ENCODE data around the gene PBX3. TPM values are rescaled to one million over a fixed set of nuclear protein-coding genes. Genes with fewer than 3 reads are reported as not detected.

Gene PBX3
- total RNA-seq, 1 experiment from 2014 or later, result 46.0 TPM

- Histone ChIP-seq H2BK120ac (ENCODE audit: low read depth, low read length, poor library complexity, severe bottlenecking) (no peak overlapping the region), H3K9ac (ENCODE audit: extremely low read depth, insufficient read length, low read length) (no peak overlapping the region), H3K18ac (ENCODE audit: insufficient read length, low read depth, low read length) (no peak overlapping the region), H3K27ac (ENCODE audit: insufficient read length, low read depth, low read length) (no peak overlapping the region), H3K27me3 (ENCODE audit: insufficient read depth, low read length) (no peaks in the 10 kb centered on the region), H3K23ac (ENCODE audit: insufficient read length, low read depth, low read length) (no peak overlapping the region), H4K20me1 (ENCODE audit: control insufficient read depth, insufficient read depth, insufficient read length) (no peaks in the 10 kb centered on the region), H3K9me3 (ENCODE audit: control insufficient read depth, low read depth, low read length) (no peaks in the 10 kb centered on the region), H3K56ac (ENCODE audit: insufficient read length, low read depth, low read length) (no peak overlapping the region), H2BK20ac (ENCODE audit: low read depth, low read length, poor library complexity, severe bottlenecking) (no peak overlapping the region), H3K4ac (ENCODE audit: low read depth, low read length) (no peak overlapping the region), H3K14ac (ENCODE audit: insufficient read depth, low read length) (no peak overlapping the region), H2BK12ac (ENCODE audit: insufficient read length, low read depth, low read length) (no peak overlapping the region), H4K8ac (replicated peaks; ENCODE audit: insufficient read length, low read depth, low read length) (no peak overlapping the region), H3K4me2 (ENCODE audit: insufficient read depth, insufficient read length, low read length) (no peak overlapping the region), H3T11ph (ENCODE audit: low read length) (no peak overlapping the region), H3K79me2 (ENCODE audit: insufficient read depth, low read length) (peaks cover 3% of the 10 kb centered on the region; the same call in 1 of the 2 replicates), H3K23me2 (ENCODE audit: insufficient read length, low read depth, low read length, poor library complexity, severe bottlenecking) (no peaks in the 10 kb centered on the region), H2BK5ac (ENCODE audit: insufficient read length, low read length) (no peak overlapping the region), H2AFZ (ENCODE audit: low read length) (no peak overlapping the region), H3K4me1 (ENCODE audit: insufficient read depth, low read length) (no peaks in the 10 kb centered on the region; the same call in 1 of the 2 replicates), H4K5ac (ENCODE audit: insufficient read length, low read depth, low read length) (no peak overlapping the region), H2BK15ac (ENCODE audit: low read depth, low read length) (no peak overlapping the region), H4K91ac (ENCODE audit: insufficient read length, low read depth, low read length) (no peak overlapping the region), H2AK5ac (ENCODE audit: insufficient read length, low read length) (no peak overlapping the region), H3K79me1 (ENCODE audit: insufficient read depth, low read depth, low read length, poor library complexity, severe bottlenecking) (no peaks in the 10 kb centered on the region)
- no CpG with 5 or more reads among the region's 2 CpGs for WGBS (ENCODE audit: extremely low coverage, insufficient read length, low lambda C conversion rate)
- Mint-ChIP-seq H3K36me3 (ENCODE audit: insufficient read depth in 1 of 3, low read depth in 3 of 3) (peaks cover 3 to 10% (median 6%) of the 10 kb centered on the region in 3 experiments; a peak in 5 of 7 replicates), H3K27me3 (ENCODE audit: low read depth) (no peaks in the 10 kb centered on the region), H3K4me3 (no peak overlapping the region), H3K27ac (no peak overlapping the region), H3K9me3 (no peaks in the 10 kb centered on the region), H3K4me1 (peaks cover 26 to 35% of the 10 kb centered on the region in 2 experiments)
- TF ChIP-seq, protein P1, sequence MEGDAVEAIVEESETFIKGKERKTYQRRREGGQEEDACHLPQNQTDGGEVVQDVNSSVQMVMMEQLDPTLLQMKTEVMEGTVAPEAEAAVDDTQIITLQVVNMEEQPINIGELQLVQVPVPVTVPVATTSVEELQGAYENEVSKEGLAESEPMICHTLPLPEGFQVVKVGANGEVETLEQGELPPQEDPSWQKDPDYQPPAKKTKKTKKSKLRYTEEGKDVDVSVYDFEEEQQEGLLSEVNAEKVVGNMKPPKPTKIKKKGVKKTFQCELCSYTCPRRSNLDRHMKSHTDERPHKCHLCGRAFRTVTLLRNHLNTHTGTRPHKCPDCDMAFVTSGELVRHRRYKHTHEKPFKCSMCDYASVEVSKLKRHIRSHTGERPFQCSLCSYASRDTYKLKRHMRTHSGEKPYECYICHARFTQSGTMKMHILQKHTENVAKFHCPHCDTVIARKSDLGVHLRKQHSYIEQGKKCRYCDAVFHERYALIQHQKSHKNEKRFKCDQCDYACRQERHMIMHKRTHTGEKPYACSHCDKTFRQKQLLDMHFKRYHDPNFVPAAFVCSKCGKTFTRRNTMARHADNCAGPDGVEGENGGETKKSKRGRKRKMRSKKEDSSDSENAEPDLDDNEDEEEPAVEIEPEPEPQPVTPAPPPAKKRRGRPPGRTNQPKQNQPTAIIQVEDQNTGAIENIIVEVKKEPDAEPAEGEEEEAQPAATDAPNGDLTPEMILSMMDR (conservative IDR thresholded peaks at IDR 0.05), result no peak
- no peak for DNase-seq
These were observed 100.6 kb downstream of the PBX3 start for GRCh38 chr9:125847735-125848134.
